ENCODE measurements around the gene AKR7A3.
"Not testable (repeated sequence)": the region's sequence is repeated elsewhere in the genome, so short reads cannot be mapped to it uniquely, and the experiment has no call there.

Gene AKR7A3

DNA sequence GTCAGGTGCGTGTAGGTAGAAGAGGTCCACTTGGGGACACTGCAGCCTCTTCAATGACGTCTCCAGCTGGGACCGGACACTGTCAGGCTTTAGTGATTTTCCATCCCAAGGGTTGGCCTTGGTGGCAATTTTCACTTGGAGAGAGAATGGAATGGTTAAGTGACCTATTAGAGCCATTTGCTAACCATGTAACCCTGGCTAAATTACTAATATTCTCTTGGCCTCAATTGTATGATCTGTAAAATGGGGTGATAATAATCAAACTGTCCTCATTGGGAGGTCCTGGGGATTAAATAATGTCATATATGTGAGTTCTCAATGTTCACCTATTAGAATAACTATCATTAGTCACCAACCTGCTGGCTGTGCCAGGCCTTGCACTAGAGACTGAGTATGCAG lies 19.9 kb upstream of the AKR7A3 start:
- TF ChIP-seq POLR2A (IDR thresholded peaks at IDR 0.05; ENCODE audit: low read depth, low read length), result no peak
- no peak for TF ChIP-seq POLR2AphosphoS5 (IDR thresholded peaks at IDR 0.05; ENCODE audit: low read depth, low read length)
- TF ChIP-seq TAF1 (IDR thresholded peaks at IDR 0.05; ENCODE audit: borderline replicate concordance, low read depth, low read length), result no peak
- FAIRE-seq, result no peak
- no peak for DNase-seq (ENCODE audit: insufficient read length)

DNA sequence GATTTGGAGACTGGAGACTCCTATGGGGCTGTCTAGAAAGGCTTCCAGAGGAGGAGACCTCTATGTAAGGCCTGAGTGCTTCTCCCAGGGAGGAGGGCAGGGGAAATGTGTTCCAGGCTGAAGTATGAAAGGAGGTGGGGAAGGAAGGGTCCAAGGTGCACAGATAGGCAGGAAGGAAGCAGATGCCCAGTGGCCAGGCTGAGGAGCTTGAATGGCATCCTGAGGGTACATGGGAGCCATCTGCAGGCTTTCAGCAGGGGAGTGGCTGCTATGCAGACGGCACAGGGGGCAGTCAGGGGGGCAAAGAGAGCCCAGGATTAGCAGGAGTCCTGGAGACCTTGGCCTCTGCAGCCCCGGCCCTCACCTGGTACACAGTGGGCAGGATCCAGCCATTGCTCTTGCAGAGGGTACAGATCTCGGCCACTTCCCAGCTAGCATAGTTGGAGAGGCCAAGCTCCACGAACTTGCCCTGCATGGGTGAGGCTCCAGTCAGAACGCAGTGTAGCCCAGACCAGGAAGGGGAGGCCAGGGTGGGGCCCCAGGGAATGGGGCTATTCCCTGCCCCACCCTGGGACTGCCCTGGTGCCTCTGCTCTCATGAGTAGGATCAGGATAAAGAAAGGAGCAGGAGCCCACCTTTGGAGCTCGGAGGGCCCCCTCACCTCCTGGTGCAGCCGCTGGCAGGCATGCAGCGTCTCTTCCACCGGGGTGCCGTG lies 19.4 kb upstream of the AKR7A3 start:
- TF ChIP-seq POLR2A (IDR thresholded peaks at IDR 0.05; ENCODE audit: low read depth, low read length) (no peak), TAF1 (IDR thresholded peaks at IDR 0.05; ENCODE audit: borderline replicate concordance, low read depth, low read length) (no peak), POLR2AphosphoS5 (IDR thresholded peaks at IDR 0.05; ENCODE audit: low read depth, low read length) (no peak)
- FAIRE-seq (no peak), DNase-seq (ENCODE audit: insufficient read length) (no peak)

DNA sequence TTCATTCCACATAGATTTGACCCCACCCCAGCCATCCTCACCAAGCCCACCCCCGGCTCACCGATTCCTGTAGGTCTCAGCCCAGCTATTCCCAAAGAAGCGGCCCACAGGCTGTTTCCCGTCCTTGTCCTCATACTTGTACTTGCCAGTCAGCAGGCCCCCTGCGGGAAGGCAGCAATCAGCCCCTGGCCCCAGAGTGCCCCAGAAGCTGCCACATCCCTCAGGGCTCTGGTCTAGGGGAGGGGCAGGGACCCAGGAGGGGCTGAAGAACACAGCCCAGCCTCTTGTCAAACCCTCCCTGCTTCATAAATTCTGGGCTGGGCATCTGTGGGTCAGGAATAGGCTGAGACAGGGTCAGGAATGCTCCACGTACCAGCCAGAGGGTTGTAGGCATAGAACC lies 18.4 kb upstream of the AKR7A3 start:
- DNase-seq (ENCODE audit: insufficient read length) (no peak), FAIRE-seq (no peak)
- TF ChIP-seq TAF1 (IDR thresholded peaks at IDR 0.05; ENCODE audit: borderline replicate concordance, low read depth, low read length), result no peak
- no peak for TF ChIP-seq POLR2A (IDR thresholded peaks at IDR 0.05; ENCODE audit: low read depth, low read length)
- no peak for TF ChIP-seq POLR2AphosphoS5 (IDR thresholded peaks at IDR 0.05; ENCODE audit: low read depth, low read length)

DNA sequence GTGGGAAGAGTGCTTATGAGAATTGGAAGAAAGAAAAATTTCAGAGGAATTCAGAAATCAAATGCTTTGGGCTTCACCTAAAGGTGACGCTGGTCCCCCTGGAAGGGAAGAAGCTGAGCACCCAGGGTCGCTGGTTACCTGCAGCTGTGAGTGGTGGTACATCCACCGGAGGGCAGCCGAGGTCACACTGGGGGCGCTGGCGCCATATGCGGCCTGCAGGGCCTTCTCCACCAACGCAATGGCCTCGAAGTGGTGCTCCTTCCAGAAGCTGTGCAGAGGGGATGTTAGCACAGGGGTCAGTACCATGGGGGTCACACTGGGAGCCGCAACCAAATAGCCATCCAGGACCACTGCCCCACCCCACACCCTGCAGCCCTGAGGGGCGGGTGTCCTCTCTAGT lies 17.3 kb upstream of the AKR7A3 start:
- no peak for FAIRE-seq
- no peak for DNase-seq (ENCODE audit: insufficient read length)
- no peak for TF ChIP-seq POLR2AphosphoS5 (IDR thresholded peaks at IDR 0.05; ENCODE audit: low read depth, low read length)
- no peak for TF ChIP-seq POLR2A (IDR thresholded peaks at IDR 0.05; ENCODE audit: low read depth, low read length)
- TF ChIP-seq TAF1 (IDR thresholded peaks at IDR 0.05; ENCODE audit: borderline replicate concordance, low read depth, low read length), result no peak

DNA sequence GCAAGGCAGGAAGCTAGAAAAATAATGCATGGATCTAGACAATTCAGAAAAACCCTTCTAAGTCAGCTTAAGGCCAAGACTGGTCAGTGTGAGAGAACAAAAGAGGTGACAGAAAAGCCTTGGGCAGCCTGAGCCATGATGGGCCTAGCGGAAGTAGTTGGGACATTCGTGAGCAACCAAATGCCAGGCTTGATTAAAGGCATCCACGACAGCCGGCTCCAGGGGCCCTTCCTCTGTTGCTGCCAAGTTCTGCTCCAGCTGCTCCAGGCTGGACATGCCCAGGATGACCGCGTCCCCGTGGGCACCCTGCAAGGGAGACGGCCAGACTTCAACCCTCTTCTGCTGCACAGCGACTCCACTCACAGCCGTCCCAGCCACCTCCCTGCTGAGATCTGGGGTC lies 15.5 kb upstream of the AKR7A3 start:
- DNase-seq (ENCODE audit: insufficient read length); FAIRE-seq: not testable (repeated sequence)

DNA sequence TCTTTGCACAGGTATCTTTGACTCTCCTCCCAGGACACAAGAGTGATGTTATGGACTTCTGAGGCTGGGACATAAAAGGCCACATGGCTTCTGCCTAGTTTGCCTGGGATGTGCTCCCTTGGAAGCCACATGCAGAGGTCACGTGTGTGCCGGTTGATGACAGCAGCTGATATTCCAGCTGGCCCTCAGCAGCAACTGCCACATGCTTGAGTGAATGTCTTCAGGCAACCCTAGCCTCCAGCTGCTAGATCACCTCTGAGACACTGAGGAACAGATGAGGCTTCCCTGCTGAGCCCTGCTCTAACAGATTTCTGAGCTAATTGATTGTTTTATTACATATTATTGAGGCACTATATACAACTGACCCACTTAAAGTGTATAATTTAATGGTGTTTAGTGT lies 11.6 kb upstream of the AKR7A3 start:
- TF ChIP-seq TAF1 (IDR thresholded peaks at IDR 0.05; ENCODE audit: borderline replicate concordance, low read depth, low read length) (no peak), POLR2A (IDR thresholded peaks at IDR 0.05; ENCODE audit: low read depth, low read length) (no peak), POLR2AphosphoS5 (IDR thresholded peaks at IDR 0.05; ENCODE audit: low read depth, low read length) (no peak)
- no peak for FAIRE-seq
- DNase-seq (ENCODE audit: insufficient read length), result no peak

DNA sequence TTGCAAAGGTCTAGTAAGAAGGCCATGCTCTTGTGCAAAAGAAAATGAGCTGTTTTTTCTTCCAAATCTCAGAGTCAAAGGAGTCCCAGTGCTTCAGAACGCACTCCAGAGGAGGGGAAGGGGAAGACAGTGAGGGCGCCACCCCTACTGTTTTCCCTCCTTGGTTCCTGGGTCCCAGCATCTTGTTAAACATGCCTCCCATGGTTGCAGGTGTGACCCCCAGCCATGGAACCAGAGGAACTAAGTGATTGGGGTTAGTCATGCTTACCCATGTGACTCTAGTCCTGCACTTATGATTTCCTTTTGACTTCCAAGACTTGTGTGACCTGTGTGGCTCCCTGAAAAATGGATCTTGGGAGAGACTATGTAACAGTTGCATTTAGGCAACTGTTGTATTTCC lies 6.1 kb upstream of the AKR7A3 start:
- no peak for DNase-seq (ENCODE audit: insufficient read length)
- TF ChIP-seq POLR2AphosphoS5 (IDR thresholded peaks at IDR 0.05; ENCODE audit: low read depth, low read length) (no peak), TAF1 (IDR thresholded peaks at IDR 0.05; ENCODE audit: borderline replicate concordance, low read depth, low read length) (no peak), POLR2A (IDR thresholded peaks at IDR 0.05; ENCODE audit: low read depth, low read length) (no peak)
- no peak for FAIRE-seq

DNA sequence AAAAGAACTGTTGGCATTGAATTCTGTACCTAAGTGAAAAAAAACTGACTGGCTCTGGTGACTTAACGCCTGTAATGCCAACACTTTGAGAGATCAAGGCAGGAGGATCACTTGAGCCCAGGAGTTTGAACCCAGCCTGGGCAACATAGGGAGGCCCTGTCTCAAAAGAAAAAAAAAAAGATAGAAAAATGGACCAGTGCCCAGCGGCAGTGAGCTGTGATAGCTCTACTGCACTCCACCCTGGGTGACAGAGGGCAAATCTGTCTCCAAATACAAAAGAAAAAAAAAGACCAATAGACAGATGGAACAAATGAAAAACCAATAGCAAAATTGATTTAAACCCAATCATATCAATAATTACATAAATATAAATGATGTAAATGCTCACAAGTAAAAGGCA lies 674 bp upstream of the AKR7A3 start:
- no peak for FAIRE-seq
- DNase-seq (ENCODE audit: insufficient read length), result no peak

DNA sequence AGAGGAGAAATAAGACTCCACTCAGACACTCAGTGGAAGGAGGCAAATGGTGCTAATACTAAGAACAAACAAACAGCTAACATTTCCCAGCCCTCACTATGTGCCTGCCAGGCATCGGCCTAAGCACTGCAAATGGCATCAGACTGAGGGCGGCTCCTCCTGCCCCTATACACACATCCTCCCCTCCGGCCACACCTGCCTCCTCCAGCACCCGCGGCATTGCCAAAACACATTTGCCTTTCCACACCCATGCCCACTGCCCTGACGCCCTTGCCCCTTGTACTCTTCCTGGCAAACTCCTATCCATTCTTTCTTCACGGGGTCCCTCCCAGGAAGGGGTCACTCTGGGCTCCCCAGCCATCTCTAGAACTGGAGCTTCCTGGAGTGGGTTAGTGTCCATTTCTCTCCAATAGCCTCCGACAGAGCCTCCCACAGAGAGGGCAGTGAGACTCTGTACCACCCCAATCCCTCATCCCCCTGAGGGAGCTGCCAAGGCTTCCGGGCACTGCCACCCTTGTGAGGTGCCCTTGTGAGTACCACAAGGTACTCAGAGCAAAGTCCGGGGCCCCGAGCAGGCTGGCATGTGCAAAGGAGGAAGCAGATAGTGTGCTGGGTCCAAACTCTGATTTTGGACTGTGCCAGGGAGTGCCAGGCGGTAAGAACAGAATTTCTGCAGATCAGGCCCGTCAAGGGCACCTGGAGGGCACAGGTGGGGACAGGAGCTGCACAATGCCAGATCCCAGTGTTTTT lies 959 bp downstream of the AKR7A3 start:
- DNase-seq (ENCODE audit: insufficient read length), result no peak
- FAIRE-seq, result no peak
- TF ChIP-seq POLR2AphosphoS5 (IDR thresholded peaks at IDR 0.05; ENCODE audit: low read depth, low read length), result no peak
- no peak for TF ChIP-seq POLR2A (IDR thresholded peaks at IDR 0.05; ENCODE audit: low read depth, low read length)
- TF ChIP-seq TAF1 (IDR thresholded peaks at IDR 0.05; ENCODE audit: borderline replicate concordance, low read depth, low read length), result no peak

More for the DNA sequence above, 674 bp upstream of the AKR7A3 start:
- TF ChIP-seq POLR2A (IDR thresholded peaks at IDR 0.05; ENCODE audit: low read depth, low read length), result no peak
- no peak for TF ChIP-seq POLR2AphosphoS5 (IDR thresholded peaks at IDR 0.05; ENCODE audit: low read depth, low read length)
- no peak for TF ChIP-seq TAF1 (IDR thresholded peaks at IDR 0.05; ENCODE audit: borderline replicate concordance, low read depth, low read length)

DNA sequence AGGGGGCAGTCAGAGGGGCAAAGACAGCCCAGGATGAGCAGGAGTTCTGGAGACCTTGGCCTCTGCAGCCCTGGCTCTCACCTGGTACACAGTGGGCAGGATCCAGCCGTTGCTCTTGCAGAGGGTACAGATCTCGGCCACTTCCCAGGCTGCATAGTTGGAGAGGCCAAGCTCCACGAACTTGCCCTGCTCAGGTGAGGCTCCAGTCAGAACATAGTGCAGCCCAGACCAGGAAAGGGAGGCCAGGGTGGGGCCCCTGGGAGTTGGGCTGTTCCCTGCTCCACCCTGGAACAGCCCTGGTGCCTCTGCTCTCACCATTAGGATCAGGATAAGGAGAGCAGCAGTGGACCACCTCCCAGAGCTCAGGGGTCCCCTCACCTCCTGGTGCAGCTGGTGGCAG lies 2.8 kb downstream of the AKR7A3 start:
- DNase-seq (ENCODE audit: insufficient read length); FAIRE-seq: not testable (repeated sequence)

DNA sequence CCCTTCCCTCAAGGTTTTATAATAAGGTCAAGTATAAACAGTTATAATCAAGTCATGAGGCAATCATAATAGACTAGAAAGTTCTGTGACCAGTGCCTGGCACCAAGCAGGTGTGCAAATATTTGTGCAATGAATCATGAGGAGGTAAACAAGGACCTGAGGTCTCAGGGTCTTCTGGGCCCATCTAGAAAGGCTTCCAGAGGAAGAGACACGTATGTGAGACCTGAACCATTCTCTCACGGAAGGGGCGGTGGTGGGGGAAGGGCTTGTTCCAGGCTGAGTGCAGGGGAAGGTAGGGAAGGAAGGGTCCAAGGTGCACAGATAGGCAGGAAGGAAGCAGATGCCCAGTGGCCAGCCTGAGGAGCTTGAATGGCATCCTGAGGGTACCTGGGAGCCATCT lies 3.2 kb downstream of the AKR7A3 start:
- DNase-seq (ENCODE audit: insufficient read length), result not testable (repeated sequence)
- FAIRE-seq, result peak; percentile 50

DNA sequence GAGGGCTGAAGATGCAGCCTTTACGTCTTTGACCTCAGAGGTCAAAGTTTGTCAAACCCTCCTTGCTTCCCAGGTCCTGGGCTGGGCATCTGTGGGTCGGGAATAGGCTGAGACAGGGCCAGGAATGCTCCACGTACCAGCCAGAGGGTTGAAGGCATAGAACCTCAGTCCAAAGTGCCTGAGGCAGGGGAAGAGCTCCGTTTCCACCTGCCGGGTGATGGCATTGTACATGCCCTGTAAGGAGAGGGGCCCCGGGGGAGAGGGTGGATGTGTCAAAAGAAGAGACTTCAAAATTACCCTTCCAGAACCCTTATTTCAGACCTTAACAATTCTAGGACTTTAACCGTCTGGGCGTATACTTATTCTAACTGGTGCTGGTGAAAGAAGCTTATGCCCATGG lies 3.7 kb downstream of the AKR7A3 start:
- TF ChIP-seq POLR2AphosphoS5 (IDR thresholded peaks at IDR 0.05; ENCODE audit: low read depth, low read length) (no peak), TAF1 (IDR thresholded peaks at IDR 0.05; ENCODE audit: borderline replicate concordance, low read depth, low read length) (no peak), POLR2A (IDR thresholded peaks at IDR 0.05; ENCODE audit: low read depth, low read length) (no peak)
- FAIRE-seq (no peak), DNase-seq (ENCODE audit: insufficient read length) (no peak)

DNA sequence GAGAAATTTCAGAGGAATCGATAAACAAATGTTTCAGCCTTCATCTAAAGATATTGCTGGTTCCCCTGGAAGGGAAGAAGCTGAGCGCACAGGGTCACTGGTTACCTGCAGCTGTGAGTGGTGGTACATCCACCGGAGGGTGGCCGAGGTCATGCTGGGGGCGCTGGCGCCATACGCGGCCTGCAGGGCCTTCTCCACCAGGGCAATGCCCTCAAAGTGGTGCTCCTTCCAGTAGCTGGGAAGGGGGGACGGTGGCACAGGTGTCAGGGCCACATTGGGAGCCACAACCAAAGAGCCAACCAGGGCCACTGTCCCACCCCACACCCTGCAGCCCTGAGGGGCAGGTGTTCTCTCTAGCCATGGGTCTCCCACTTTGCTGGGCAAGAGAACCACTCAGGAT lies 4.7 kb downstream of the AKR7A3 start:
- no peak for TF ChIP-seq TAF1 (IDR thresholded peaks at IDR 0.05; ENCODE audit: borderline replicate concordance, low read depth, low read length)
- no peak for TF ChIP-seq POLR2A (IDR thresholded peaks at IDR 0.05; ENCODE audit: low read depth, low read length)
- TF ChIP-seq POLR2AphosphoS5 (IDR thresholded peaks at IDR 0.05; ENCODE audit: low read depth, low read length), result no peak
- DNase-seq (ENCODE audit: insufficient read length) (no peak), FAIRE-seq (no peak)
